ENCODE data around the gene OOSP4A. TPM values are rescaled to one million over a fixed set of nuclear protein-coding genes. Genes with fewer than 3 reads are reported as not detected.

The OOSP4A gene
- total RNA-seq, 1 donor, result not detected

GRCh38 chr11:59999691-60000090, 35.9 kb downstream of the OOSP4A start:
- H3K27ac ChIP-seq (ENCODE audit: low read depth, low read length), result no peak overlapping the region
- H3K27me3 ChIP-seq (ENCODE audit: insufficient read depth, low read length), result no peaks in the 10 kb centered on the region
- no peaks in the 10 kb centered on the region for H3K79me2 ChIP-seq (ENCODE audit: insufficient read depth, low read length)
- TF ChIP-seq CTCF (IDR thresholded peaks at IDR 0.05; ENCODE audit: extremely low read depth, low read depth, low read length), result no peak
- H4K20me1 ChIP-seq (ENCODE audit: insufficient read depth, low read length), result no peaks in the 10 kb centered on the region
- H3K4me1 ChIP-seq (ENCODE audit: insufficient read depth, low read length), result no peaks in the 10 kb centered on the region
- H3K36me3 ChIP-seq (ENCODE audit: insufficient read depth, low read length), result no peaks in the 10 kb centered on the region
- no peak overlapping the region for H2AFZ ChIP-seq (ENCODE audit: low read length)
- H3K4me2 ChIP-seq (ENCODE audit: insufficient read depth, low read length), result no peak overlapping the region
- H3K9me3 ChIP-seq (ENCODE audit: low read depth, low read length), result peaks cover 4% of the 10 kb centered on the region
- DNase-seq (ENCODE audit: insufficient read length, low spot score, missing footprints), result no peak
- H3K4me3 ChIP-seq (ENCODE audit: insufficient read depth, low read length), result no peak overlapping the region

DNA sequence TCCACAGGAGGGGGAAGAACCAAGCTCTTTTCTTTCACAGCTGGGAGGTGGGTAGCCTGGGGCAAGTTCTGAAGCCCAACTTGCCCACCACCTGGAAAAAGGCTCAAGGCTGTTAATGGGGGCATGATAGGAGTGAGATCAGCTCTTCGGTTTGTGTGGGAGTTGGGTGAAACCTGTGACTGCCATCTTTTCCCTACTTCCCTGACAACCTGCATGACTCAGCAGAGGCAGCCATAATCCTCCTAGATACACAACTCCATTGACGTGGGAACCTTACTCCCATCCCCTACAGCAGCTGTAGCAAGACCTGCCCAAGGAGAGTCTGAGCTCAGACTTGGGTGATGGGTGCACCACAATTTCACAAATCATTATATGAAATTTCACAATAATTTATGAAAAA, 39.9 kb downstream of the OOSP4A start:
- no peak overlapping the region for H3K4me3 ChIP-seq (ENCODE audit: insufficient read depth, low read length)
- no peak overlapping the region for H2AFZ ChIP-seq (ENCODE audit: low read length)
- H3K4me1 ChIP-seq (ENCODE audit: insufficient read depth, low read length), result no peaks in the 10 kb centered on the region
- H3K4me2 ChIP-seq (ENCODE audit: insufficient read depth, low read length), result no peak overlapping the region
- DNase-seq (ENCODE audit: insufficient read length, low spot score, missing footprints), result no peak
- H3K27me3 ChIP-seq (ENCODE audit: insufficient read depth, low read length), result no peaks in the 10 kb centered on the region
- no peaks in the 10 kb centered on the region for H4K20me1 ChIP-seq (ENCODE audit: insufficient read depth, low read length)
- no peaks in the 10 kb centered on the region for H3K36me3 ChIP-seq (ENCODE audit: insufficient read depth, low read length)
- no peak for TF ChIP-seq CTCF (IDR thresholded peaks at IDR 0.05; ENCODE audit: extremely low read depth, low read depth, low read length)
- no peak overlapping the region for H3K27ac ChIP-seq (ENCODE audit: low read depth, low read length)
- H3K9me3 ChIP-seq (ENCODE audit: low read depth, low read length), result peaks cover 2% of the 10 kb centered on the region
- no peaks in the 10 kb centered on the region for H3K79me2 ChIP-seq (ENCODE audit: insufficient read depth, low read length)

- no peak overlapping the region for H3K27ac ChIP-seq (ENCODE audit: low read depth, low read length)
- no peaks in the 10 kb centered on the region for H4K20me1 ChIP-seq (ENCODE audit: insufficient read depth, low read length)
- no peaks in the 10 kb centered on the region for H3K27me3 ChIP-seq (ENCODE audit: insufficient read depth, low read length)
- no peak for DNase-seq (ENCODE audit: insufficient read length, low spot score, missing footprints)
- no peak overlapping the region for H2AFZ ChIP-seq (ENCODE audit: low read length)
- H3K4me2 ChIP-seq (ENCODE audit: insufficient read depth, low read length), result no peak overlapping the region
- no peaks in the 10 kb centered on the region for H3K36me3 ChIP-seq (ENCODE audit: insufficient read depth, low read length)
- H3K79me2 ChIP-seq (ENCODE audit: insufficient read depth, low read length), result no peaks in the 10 kb centered on the region
- H3K4me3 ChIP-seq (ENCODE audit: insufficient read depth, low read length), result no peak overlapping the region
- no peak for TF ChIP-seq CTCF (IDR thresholded peaks at IDR 0.05; ENCODE audit: extremely low read depth, low read depth, low read length)
- no peaks in the 10 kb centered on the region for H3K4me1 ChIP-seq (ENCODE audit: insufficient read depth, low read length)
- no peaks in the 10 kb centered on the region for H3K9me3 ChIP-seq (ENCODE audit: low read depth, low read length)
These were observed 41.5 kb downstream of the OOSP4A start for GRCh38 chr11:60005360-60005759.

DNA sequence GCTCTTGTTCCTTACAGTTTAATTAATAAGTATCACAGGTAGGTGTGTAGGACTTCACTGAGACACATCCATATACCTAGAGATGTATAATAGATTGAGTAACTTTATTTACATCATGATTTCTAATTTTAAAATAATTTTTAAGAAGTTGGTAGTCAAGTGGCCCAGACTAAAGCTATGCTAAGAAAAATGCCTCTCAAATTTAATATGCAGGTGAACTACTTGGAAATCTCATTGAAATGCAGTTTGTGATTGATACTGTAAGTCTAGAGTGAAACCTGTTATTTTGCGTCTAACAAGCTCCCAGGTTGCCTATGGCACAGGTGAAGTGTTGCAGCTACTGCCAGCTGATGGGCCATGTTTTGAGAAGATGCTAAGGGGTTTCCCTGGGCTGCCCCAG, 53.0 kb downstream of the OOSP4A start, which contains the start of gene OOSP4B:
Gene OOSP4B (plus strand): TSS at position 301 of the 400 bp plus-strand sequence.
- Histone ChIP-seq H3K27ac (ENCODE audit: low read depth, low read length) (no peak within 1 kb of the TSS), H3K27me3 (ENCODE audit: insufficient read depth, low read length) (no peaks in the 10 kb centered on the region), H2AFZ (ENCODE audit: low read length) (no peak within 1 kb of the TSS), H3K9me3 (ENCODE audit: low read depth, low read length) (no peaks in the 10 kb centered on the region), H3K4me2 (ENCODE audit: insufficient read depth, low read length) (no peak within 1 kb of the TSS), H3K36me3 (ENCODE audit: insufficient read depth, low read length) (no peaks in the 10 kb centered on the region), H3K79me2 (ENCODE audit: insufficient read depth, low read length) (no peaks in the 10 kb centered on the region), H3K4me3 (ENCODE audit: insufficient read depth, low read length) (no peak within 1 kb of the TSS), H4K20me1 (ENCODE audit: insufficient read depth, low read length) (no peaks in the 10 kb centered on the region), H3K4me1 (ENCODE audit: insufficient read depth, low read length) (no peaks in the 10 kb centered on the region)
- no peak for DNase-seq (ENCODE audit: insufficient read length, low spot score, missing footprints)
- TF ChIP-seq CTCF (IDR thresholded peaks at IDR 0.05; ENCODE audit: extremely low read depth, low read depth, low read length), result no peak

All from osteoblast (primary cell).